ENCODE data around the gene FAM222B. TPM values are rescaled to one million over a fixed set of nuclear protein-coding genes. Genes with fewer than 3 reads are reported as not detected.

Gene FAM222B
- total RNA-seq (1 to 10 TPM; 2.8 to 4.2 TPM), polyA plus RNA-seq (1 to 10 TPM; 4.0 to 5.4 TPM)

DNA sequence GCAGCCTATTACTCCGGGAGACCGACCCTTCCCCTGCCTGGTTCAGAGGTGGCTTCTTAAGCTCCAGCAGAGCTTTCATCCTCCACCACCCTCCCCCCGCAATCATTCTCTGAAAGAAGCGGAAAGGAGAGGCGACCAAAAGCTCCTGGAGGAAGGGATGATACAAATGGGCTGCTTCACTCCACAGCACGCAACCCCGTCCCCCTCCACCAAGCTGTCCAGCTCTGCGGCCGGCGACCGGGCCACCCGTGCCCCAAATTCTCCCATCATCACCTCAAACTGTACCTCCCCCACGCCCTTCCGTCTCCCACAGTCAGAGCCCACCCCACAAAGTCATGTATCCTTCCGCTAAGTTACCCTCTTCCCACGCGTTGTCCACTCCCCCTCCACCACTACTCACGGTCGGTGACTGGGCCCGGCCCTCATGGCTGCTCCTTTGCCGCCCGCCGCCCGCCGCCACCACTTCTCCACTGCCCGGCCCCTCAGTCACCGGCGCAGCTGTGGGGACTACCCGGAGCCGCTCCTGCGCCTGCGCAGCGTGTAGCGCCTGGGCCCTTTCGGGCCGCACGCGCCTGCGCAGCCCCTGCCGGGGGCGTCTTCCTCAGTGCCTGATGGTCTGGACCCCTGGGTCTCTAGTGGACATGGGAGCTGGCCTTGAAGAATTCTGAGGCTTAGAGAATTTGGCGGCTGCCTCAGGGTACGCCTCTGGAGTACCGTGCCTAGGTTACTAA, at the start of gene FAM222B:
FAM222B (minus strand) TSS at position 509 of the 731 bp plus-strand sequence. CDS start 76,123 bp downstream, outside the sequence.
- Histone ChIP-seq H3K36me3 (ENCODE audit: control insufficient read depth in 4 of 4, insufficient read depth in 3 of 4, low read depth in 1 of 4, low read length in 3 of 4) (no peaks in the 10 kb centered on the region), H3K4me1 (ENCODE audit: control insufficient read depth in 4 of 4, insufficient read depth in 4 of 4, low read length in 3 of 4) (peaks cover 3 to 14% (median 10%) of the 10 kb centered on the region in 4 donors), H3K27me3 (ENCODE audit: control insufficient read depth in 4 of 4, insufficient read depth in 4 of 4, low read length in 3 of 4) (no peaks in the 10 kb centered on the region), H3K4me3 (ENCODE audit: low read depth in 1 of 3, low read length in 3 of 3) (peak within 1 kb of the TSS; percentile 66 to 99 (median 90)), H3K27ac (ENCODE audit: low read depth in 1 of 2, low read length in 2 of 2) (peak within 1 kb of the TSS; percentile 59 to 81), H3K9me3 (ENCODE audit: control insufficient read depth in 4 of 4, low read length in 3 of 4) (no peaks in the 10 kb centered on the region), H3K9ac (ENCODE audit: low read depth in 1 of 2, low read length in 2 of 2) (peak within 1 kb of the TSS; percentile 85 to 90)
- WGBS = under 1% methylated on average over 44 of the region's 44 CpGs
- TF ChIP-seq REST (IDR thresholded peaks at IDR 0.05) (no peak), RXRA (IDR thresholded peaks at IDR 0.05) (no peak), EGR1 (IDR thresholded peaks at IDR 0.05; ENCODE audit: low read depth in 2 of 2) (peak in 1 of 2 donors; percentile 17), RAD21 (IDR thresholded peaks at IDR 0.05) (peak in 1 of 2 donors; percentile 42), HNF4A (conservative IDR thresholded peaks at IDR 0.05) (no peak), HNF4G (IDR thresholded peaks at IDR 0.05) (no peak), TAF1 (conservative IDR thresholded peaks at IDR 0.05) (no peak)
- DNase-seq (ENCODE audit: low spot score) = peak; percentile 82

DNA sequence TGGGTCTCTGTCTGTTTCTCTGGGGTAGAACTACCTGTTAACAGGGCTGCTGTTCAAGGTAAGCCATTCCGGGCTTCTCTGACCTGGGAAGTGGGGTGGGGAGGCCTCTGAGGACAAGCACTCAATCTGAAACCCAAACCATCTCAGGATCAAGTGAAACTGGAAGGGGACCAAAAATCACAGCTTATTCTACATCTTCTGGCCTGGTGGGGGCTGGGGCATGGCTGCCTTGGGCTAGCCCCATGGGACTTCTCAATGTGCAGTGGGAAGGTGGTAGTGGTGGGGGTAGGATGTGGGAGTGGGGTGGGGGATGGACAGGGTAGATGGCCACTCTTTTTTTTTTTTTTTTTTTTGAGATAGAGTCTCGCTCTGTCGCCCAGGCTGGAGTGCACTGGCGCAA, 49.4 kb upstream of the FAM222B start:
- no peaks in the 10 kb centered on the region for H3K9me3 ChIP-seq (ENCODE audit: control insufficient read depth in 4 of 4, low read length in 3 of 4)
- H3K27ac ChIP-seq (ENCODE audit: low read depth in 1 of 2, low read length in 2 of 2) = no peak overlapping the region
- H3K4me1 ChIP-seq (ENCODE audit: control insufficient read depth in 4 of 4, insufficient read depth in 4 of 4, low read length in 3 of 4) = peaks cover 11 to 20% (median 18%) of the 10 kb centered on the region in 4 donors
- WGBS = 91% methylated on average over 4 of the region's 4 CpGs
- H3K4me3 ChIP-seq (ENCODE audit: low read depth in 1 of 3, low read length in 3 of 3) = no peak overlapping the region
- H3K36me3 ChIP-seq (ENCODE audit: control insufficient read depth in 4 of 4, insufficient read depth in 3 of 4, low read depth in 1 of 4, low read length in 3 of 4) = peaks cover 0 to 6% (median 2%) of the 10 kb centered on the region in 4 donors
- TF ChIP-seq, protein P1, sequence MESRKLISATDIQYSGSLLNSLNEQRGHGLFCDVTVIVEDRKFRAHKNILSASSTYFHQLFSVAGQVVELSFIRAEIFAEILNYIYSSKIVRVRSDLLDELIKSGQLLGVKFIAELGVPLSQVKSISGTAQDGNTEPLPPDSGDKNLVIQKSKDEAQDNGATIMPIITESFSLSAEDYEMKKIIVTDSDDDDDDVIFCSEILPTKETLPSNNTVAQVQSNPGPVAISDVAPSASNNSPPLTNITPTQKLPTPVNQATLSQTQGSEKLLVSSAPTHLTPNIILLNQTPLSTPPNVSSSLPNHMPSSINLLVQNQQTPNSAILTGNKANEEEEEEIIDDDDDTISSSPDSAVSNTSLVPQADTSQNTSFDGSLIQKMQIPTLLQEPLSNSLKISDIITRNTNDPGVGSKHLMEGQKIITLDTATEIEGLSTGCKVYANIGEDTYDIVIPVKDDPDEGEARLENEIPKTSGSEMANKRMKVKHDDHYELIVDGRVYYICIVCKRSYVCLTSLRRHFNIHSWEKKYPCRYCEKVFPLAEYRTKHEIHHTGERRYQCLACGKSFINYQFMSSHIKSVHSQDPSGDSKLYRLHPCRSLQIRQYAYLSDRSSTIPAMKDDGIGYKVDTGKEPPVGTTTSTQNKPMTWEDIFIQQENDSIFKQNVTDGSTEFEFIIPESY (IDR thresholded peaks at IDR 0.05) = no peak
- no peak overlapping the region for H3K9ac ChIP-seq (ENCODE audit: low read depth in 1 of 2, low read length in 2 of 2)
- DNase-seq (ENCODE audit: low spot score) = no peak
- no peaks in the 10 kb centered on the region for H3K27me3 ChIP-seq (ENCODE audit: control insufficient read depth in 4 of 4, insufficient read depth in 4 of 4, low read length in 3 of 4)

DNA sequence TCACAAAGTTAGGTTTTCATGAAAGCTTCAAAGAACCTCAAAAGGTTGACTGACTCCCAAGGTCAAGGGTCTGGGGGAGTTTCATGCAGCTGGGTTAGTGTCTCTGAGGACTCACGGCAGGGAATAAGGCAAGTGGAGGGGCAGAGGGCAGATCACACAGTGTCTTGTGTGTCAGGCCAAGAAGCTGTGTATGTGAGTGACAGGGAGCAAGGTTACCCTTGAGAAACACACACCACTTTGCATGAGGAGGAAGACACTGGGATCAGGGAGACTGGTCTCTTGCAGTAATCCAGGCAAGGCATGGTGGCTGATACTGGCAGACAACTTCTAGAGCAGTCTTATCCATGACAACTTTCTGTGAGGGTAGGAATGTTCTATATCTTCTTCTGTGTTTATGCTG, 48.6 kb upstream of the FAM222B start:
- WGBS = 90% methylated on average over 1 of the region's 1 CpG
- DNase-seq (ENCODE audit: low spot score) = no peak
- TF ChIP-seq FOXA1 (IDR thresholded peaks at IDR 0.05) (no peak), NR2F2 (IDR thresholded peaks at IDR 0.05) (no peak), SP1 (IDR thresholded peaks at IDR 0.05) (no peak), FOXA2 (IDR thresholded peaks at IDR 0.05) (no peak), RAD21 (IDR thresholded peaks at IDR 0.05) (no peak), RXRA (IDR thresholded peaks at IDR 0.05) (no peak), JUND (IDR thresholded peaks at IDR 0.05) (no peak), TAF1 (conservative IDR thresholded peaks at IDR 0.05) (no peak)
- Histone ChIP-seq H3K27me3 (ENCODE audit: control insufficient read depth in 4 of 4, insufficient read depth in 4 of 4, low read length in 3 of 4) (no peaks in the 10 kb centered on the region), H3K36me3 (ENCODE audit: control insufficient read depth in 4 of 4, insufficient read depth in 3 of 4, low read depth in 1 of 4, low read length in 3 of 4) (peaks cover 0 to 6% (median 2%) of the 10 kb centered on the region in 4 donors), H3K4me3 (ENCODE audit: low read depth in 1 of 3, low read length in 3 of 3) (no peak overlapping the region), H3K4me1 (ENCODE audit: control insufficient read depth in 4 of 4, insufficient read depth in 4 of 4, low read length in 3 of 4) (peaks cover 9 to 19% (median 15%) of the 10 kb centered on the region in 4 donors), H3K9me3 (ENCODE audit: control insufficient read depth in 4 of 4, low read length in 3 of 4) (no peaks in the 10 kb centered on the region), H3K27ac (ENCODE audit: low read depth in 1 of 2, low read length in 2 of 2) (no peak overlapping the region), H3K9ac (ENCODE audit: low read depth in 1 of 2, low read length in 2 of 2) (no peak overlapping the region)

Data from liver (tissue), 9 donors.